PC-9 (cell line): ENCODE measurements around the gene ELMO2.

Experiments
- EZH2 ChIP-seq: fragments of 200-600 bp; sonication (generic); IDR thresholded peaks from 2 replicates; pipeline ENCODE4 v1.8.0; 2017; ENCODE audit warnings: antibody characterized with exemption, low read depth
- TF ChIP-seq, protein P1 (sequence below): fragments of 200-600 bp; sonication (generic); conservative IDR thresholded peaks from 2 replicates; pipeline ENCODE4 v1.6.1; 2017; ENCODE audit warnings: mixed run types, antibody characterized with exemption, mild to moderate bottlenecking, moderate library complexity

DNA sequence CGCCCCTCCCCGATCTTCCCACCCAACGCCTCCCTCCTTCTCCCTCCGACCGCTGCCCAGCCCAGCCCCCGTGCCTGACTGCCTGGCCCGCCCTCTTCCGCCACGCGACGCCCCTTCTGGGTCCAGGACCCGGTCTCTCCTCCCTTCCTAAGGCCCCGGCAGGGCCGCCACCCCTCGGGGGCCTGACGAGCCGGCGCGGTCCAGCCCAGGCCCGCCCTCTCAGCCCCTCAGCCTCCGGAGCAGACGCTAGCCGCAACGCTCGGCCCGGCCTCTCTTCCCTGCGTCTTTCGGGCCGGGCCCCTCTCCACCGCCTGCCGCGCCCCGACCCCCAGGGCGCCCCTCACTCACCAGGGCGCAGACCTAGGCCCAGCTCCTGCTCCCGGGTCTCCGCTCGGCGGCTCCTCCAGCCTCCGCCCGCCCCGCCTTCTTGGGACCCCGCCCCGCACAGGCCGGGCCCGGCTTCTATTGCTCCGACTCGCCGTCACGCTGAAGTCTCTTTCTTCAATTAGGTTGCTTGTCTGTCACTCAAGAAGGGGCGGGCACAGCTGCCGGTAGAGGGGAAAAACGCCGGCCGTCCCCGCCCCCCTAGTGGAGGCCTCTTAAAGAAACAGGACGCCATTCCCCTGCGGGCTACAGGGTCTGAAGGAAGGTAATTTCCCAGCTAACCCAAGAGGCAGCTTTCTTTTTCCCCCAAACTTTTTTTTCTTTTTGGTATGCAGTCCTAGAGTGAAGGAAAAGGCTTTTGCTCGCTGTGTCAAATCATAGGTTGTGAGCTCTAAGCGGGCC is at the start of gene ELMO2:
- TF ChIP-seq, protein P1, sequence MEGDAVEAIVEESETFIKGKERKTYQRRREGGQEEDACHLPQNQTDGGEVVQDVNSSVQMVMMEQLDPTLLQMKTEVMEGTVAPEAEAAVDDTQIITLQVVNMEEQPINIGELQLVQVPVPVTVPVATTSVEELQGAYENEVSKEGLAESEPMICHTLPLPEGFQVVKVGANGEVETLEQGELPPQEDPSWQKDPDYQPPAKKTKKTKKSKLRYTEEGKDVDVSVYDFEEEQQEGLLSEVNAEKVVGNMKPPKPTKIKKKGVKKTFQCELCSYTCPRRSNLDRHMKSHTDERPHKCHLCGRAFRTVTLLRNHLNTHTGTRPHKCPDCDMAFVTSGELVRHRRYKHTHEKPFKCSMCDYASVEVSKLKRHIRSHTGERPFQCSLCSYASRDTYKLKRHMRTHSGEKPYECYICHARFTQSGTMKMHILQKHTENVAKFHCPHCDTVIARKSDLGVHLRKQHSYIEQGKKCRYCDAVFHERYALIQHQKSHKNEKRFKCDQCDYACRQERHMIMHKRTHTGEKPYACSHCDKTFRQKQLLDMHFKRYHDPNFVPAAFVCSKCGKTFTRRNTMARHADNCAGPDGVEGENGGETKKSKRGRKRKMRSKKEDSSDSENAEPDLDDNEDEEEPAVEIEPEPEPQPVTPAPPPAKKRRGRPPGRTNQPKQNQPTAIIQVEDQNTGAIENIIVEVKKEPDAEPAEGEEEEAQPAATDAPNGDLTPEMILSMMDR = peak; percentile 49
- no peak for TF ChIP-seq EZH2
